PFSK-1 (cell line): ENCODE measurements around the gene TRIM65.

Experiments
- POLR2AphosphoS5 ChIP-seq: IDR thresholded peaks from 2 replicates; pipeline ENCODE4 v1.6.1; 2012; ENCODE audit warnings: low read depth, mild to moderate bottlenecking, control low read depth, low read length, moderate library complexity
- TAF1 ChIP-seq: IDR thresholded peaks from 2 replicates; pipeline ENCODE4 v1.6.1; 2012; ENCODE audit warnings: low read length, control low read depth, borderline replicate concordance; ENCODE audit not compliant: insufficient read depth

DNA sequence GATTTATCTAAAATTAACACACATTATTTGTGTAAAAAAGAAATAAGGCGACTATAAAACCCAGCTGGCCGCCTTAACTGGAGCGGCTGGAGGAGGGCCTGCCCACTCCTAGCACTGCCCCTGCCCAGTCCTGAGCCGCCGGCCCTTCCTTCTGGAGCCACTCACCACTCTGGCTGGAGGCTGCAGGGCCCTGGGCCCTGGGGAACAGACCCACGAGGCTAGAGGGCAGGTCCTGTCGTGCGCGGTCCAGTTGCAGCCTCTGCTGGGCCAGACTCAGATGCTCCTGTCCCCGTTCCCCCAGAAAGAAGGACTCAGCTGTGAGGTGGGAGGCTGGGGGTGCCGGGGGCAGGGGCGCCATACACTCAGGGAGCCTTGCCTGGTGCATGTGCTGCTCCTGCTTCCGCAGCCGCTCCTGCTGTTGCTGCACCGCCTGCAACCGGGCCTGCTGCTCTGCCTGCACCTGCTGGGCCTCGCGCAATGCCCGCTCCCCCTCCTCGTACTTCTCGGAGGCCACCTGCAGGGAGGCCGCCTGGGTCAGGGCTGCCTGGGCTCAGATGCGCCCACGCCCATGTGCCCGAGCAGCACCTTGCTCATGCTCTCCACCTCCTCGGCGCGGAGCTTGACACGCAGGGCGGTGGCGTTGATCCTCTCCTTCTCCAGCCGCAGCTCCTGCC lies 16.9 kb upstream of the TRIM65 start:
- TF ChIP-seq TAF1, result no peak
- TF ChIP-seq POLR2AphosphoS5, result no peak
